Muscle layer of duodenum (tissue), 2 donors: ENCODE results near the gene STEAP1B.
"Not testable (repeated sequence)": the region's sequence is repeated elsewhere in the genome, so short reads cannot be mapped to it uniquely, and the experiment has no call there.

Experiments used
- H3K27ac ChIP-seq: one replicate; pipeline ENCODE4 v1.7.0; 2013; ENCODE audit warnings: mild to moderate bottlenecking, low read length
- H3K27me3 ChIP-seq: one replicate; pipeline ENCODE4 v1.7.0; 2013; ENCODE audit warnings: low read depth, mild to moderate bottlenecking, control low read depth, low read length
- H3K36me3 ChIP-seq, 2 donors: one replicate each; pipeline ENCODE4 v1.7.0; 2013; ENCODE audit warnings: low read length in 2 of 2, control low read depth in 1 of 2, mild to moderate bottlenecking in 1 of 2; ENCODE audit not compliant: insufficient read depth in 2 of 2, control insufficient read depth in 1 of 2
- H3K4me1 ChIP-seq, 2 donors: one replicate each; pipeline ENCODE4 v1.7.0; 2013; ENCODE audit warnings: low read length in 2 of 2, mild to moderate bottlenecking in 2 of 2, control low read depth in 1 of 2, moderate library complexity in 1 of 2; ENCODE audit not compliant: insufficient read depth in 2 of 2, control insufficient read depth in 1 of 2
- H3K4me3 ChIP-seq, 2 donors: one replicate each; pipeline ENCODE4 v1.7.0; 2013; ENCODE audit warnings: low read length in 2 of 2, low read depth in 1 of 2, mild to moderate bottlenecking in 1 of 2
- H3K9me3 ChIP-seq, 2 donors: one replicate each; pipeline ENCODE4 v1.7.0; 2013; ENCODE audit warnings: low read length in 2 of 2, control low read depth in 1 of 2, mild to moderate bottlenecking in 1 of 2; ENCODE audit not compliant: control insufficient read depth in 1 of 2
- donor health status: healthy.

Gene STEAP1B

DNA sequence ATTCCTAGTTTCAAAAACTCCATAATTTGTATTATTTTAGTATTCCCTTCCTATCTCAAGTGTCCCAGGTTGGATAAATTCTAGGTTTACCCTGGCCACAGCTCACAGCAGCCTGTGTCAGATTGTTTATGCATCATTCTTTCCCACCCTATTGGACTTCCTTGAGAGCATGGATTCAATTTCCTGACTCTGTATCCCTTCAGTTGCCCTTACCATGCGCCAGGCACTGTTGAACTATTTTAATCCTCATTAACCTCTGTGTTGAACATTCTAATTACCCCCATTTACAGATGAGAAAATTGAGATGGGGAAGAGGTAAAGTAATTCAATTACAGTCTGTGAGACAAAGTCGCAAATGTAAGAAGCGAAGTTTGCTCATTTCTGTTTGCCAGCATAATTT, 58.8 kb downstream of the STEAP1B start:
- peaks cover 0 to 4% of the 10 kb centered on the region in 2 donors for H3K4me1 ChIP-seq
- H3K27me3 ChIP-seq = no peaks in the 10 kb centered on the region
- no peak overlapping the region for H3K4me3 ChIP-seq

DNA sequence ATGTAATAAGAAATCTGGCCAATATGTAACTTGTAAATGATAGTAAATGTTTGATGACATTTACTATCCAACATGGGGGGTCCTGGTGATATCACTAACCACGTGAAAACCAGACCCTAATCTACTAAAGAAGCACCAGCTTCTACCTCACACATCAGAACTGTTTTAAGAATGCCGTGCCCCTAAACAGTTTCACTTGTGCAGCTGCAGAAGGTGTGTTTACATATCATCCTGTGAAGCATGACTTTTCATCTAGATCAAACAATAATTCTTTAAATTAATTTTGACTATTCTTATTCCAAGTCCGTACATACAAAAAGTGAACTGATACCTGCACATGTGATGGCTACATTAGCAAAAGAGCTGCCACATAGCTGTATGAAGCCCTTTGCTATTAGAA, 61.0 kb downstream of the STEAP1B start:
- no peaks in the 10 kb centered on the region for H3K36me3 ChIP-seq
- H3K9me3 ChIP-seq = no peaks in the 10 kb centered on the region
- no peak overlapping the region for H3K27ac ChIP-seq
- no peak overlapping the region for H3K4me3 ChIP-seq
- no peaks in the 10 kb centered on the region for H3K4me1 ChIP-seq
- no peaks in the 10 kb centered on the region for H3K27me3 ChIP-seq

More for the DNA sequence above, 58.8 kb downstream of the STEAP1B start:
- H3K36me3 ChIP-seq = no peaks in the 10 kb centered on the region
- H3K27ac ChIP-seq = no peak overlapping the region
- H3K9me3 ChIP-seq = no peaks in the 10 kb centered on the region

DNA sequence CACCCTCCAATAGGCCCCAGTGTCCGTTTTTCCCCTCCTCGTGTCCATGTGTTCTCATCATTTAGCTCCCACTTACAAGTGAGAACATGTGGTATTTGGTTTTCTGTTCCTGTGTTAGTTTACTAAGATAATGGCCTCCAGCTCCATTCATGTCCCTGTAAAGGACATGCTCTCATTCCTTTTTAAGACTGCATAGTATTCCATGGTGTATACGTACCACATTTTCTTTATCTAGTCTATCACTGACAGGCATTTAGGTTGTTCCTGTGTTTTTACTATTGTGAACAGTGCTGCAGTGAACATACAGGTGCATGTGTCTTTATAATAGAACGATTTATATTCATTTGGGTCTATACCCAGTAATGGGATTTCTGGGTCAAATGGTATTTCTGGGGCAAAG, 63.4 kb downstream of the STEAP1B start:
- not testable (repeated sequence) for H3K36me3 ChIP-seq, H3K27me3 ChIP-seq, H3K4me1 ChIP-seq, H3K4me3 ChIP-seq, H3K9me3 ChIP-seq, H3K27ac ChIP-seq

DNA sequence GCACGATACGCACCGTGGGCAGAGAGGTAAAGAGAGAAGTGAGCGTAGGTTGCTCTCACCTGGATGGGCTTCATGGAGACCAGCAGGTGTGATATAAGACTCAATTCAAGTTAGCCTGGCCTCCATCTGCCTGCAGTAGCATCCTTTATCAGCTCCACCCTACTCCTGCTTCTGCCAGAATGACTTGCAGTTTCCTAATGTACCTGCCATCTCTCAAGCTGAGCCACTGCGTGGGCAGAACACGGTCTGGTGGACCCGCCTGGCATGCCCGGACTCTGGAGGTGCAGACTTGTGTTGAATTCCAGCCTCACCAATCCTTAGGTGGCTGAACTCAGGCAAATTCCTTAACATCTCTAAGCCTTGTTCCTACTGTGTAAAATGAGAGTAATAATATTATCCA, 64.3 kb downstream of the STEAP1B start:
- Histone ChIP-seq H3K9me3 (no peaks in the 10 kb centered on the region), H3K27ac (no peak overlapping the region), H3K36me3 (no peaks in the 10 kb centered on the region), H3K27me3 (no peaks in the 10 kb centered on the region), H3K4me3 (no peak overlapping the region), H3K4me1 (no peaks in the 10 kb centered on the region)

DNA sequence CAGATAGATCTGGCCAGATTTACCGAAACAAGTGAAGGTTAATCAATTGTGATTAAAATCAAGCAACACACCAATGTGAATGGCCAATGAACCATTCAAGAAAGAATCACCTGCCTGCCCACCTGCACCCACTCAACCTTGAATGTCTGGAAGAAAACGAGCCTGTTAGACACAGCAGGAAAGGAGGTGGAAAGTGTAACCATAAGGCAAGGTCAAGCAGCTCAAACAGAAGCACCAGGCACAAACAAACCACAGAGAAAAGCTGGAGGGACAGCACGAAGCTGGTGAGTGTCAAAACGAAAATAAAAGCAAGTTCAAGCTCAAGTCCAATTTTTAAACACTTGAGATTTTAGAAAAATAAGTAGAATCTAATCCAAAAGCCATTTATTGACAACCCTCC, 64.9 kb downstream of the STEAP1B start:
- H3K4me3 ChIP-seq = no peak overlapping the region
- H3K36me3 ChIP-seq = no peaks in the 10 kb centered on the region
- no peaks in the 10 kb centered on the region for H3K27me3 ChIP-seq
- no peaks in the 10 kb centered on the region for H3K4me1 ChIP-seq
- no peak overlapping the region for H3K27ac ChIP-seq
- H3K9me3 ChIP-seq = no peaks in the 10 kb centered on the region

DNA sequence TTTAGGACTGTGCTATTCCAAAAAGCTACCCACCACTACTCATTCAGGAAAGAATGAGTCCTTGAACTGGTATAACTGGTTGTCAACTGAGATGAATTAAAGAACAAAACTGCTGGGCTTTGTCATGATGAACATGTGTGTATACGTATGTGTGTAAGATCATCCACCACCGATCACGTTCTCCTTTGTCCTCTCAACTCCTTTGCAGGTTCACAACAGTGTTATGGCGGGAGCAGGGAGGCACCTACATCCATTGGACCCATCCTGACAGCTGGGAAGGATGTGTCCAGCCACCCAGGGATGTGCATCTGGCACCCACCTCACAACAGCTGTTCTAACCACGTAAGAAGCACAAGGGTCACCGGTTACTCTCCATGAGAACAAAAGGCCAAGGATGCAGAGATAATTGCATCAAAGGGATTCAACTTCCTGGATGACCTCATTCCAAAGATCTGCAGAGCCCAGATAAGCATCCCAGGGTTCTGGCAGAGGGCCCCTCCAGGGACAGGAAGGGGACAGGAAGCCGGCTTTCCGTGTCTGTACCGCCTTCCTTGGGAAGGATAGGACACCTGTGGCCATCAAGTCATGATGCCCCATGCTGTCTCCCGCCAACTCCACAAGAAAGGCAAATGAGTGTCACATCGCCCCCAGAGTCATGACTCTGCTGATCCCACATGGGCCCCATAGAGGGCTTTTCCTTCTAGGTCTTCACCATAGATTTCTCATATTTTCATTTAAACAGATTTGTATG, 66.1 kb downstream of the STEAP1B start:
- H3K36me3 ChIP-seq = no peaks in the 10 kb centered on the region
- H3K27me3 ChIP-seq = no peaks in the 10 kb centered on the region
- H3K27ac ChIP-seq = no peak overlapping the region
- no peaks in the 10 kb centered on the region for H3K4me1 ChIP-seq
- H3K4me3 ChIP-seq = no peak overlapping the region
- H3K9me3 ChIP-seq = no peaks in the 10 kb centered on the region

DNA sequence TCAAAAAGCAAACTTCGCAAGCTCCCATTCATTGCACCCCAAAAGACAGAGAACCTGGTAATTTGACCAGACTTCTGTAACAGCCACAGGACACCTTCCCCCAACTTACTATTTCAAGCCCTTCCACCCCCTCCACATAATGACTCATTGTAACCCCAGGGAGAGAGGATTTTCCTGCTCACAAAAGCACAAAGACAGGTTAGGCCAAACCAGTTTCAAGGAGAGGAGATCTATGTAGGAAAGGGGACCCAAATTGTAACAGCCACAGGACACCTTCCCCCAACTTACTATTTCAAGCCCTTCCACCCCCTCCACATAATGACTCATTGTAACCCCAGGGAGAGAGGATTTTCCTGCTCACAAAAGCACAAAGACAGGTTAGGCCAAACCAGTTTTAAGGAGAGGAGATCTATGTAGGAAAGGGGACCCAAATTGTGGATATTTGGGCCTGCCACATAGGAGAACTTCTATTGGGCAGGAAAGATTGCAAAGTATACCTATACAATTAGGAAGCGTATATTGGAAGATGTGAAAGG, 66.8 kb downstream of the STEAP1B start:
- not testable (repeated sequence) for H3K36me3 ChIP-seq, H3K9me3 ChIP-seq, H3K4me1 ChIP-seq, H3K27ac ChIP-seq, H3K27me3 ChIP-seq, H3K4me3 ChIP-seq

DNA sequence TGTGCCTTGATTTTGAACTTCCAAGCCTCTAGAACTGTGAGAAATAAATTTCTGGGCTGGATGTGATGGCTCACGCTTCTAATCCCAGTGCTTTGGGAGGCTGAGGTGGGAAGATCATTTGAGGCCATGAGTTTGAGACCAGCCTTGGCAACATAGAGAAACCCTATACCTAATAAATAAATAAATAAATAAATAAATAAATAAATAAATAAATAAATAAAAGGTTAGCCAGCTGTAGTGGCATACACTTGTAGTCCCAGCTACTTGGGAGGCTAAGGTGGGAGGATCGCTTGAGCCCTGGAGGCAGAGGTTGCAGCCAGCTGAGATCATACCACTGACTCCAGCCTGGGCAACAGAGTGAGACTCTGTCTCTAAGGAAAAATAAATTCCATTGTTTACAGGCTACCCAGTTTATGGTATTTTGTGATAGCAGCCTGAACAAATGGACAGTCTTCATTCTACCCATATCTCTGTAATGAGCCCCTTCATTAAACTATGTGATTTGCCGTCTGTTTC, 67.7 kb downstream of the STEAP1B start:
- no peaks in the 10 kb centered on the region for H3K36me3 ChIP-seq

DNA sequence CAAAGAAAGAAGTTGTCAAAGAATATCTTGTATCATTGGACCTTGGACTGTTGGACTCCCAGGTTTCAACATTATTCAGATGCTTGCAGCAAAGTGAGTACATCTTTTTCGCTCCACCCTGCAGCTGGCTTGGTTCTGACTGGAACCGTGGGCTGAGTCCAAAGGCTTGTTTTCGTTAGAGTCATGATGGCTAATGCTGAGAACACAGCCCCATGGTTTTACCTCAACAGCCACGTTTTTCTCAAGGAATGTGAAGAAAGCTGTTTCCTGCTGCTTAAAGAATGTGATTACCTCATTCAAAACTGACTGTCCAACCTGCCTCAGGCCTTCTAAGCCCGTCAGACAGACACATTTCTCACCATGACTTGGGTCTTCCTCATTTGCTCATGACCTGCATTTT, 69.5 kb downstream of the STEAP1B start:
- H3K27ac ChIP-seq = no peak overlapping the region
- no peaks in the 10 kb centered on the region for H3K4me1 ChIP-seq

More for the DNA sequence above, 67.7 kb downstream of the STEAP1B start:
- no peak overlapping the region for H3K4me3 ChIP-seq
- H3K9me3 ChIP-seq = no peaks in the 10 kb centered on the region
- H3K27ac ChIP-seq = no peak overlapping the region
- no peaks in the 10 kb centered on the region for H3K4me1 ChIP-seq
- H3K27me3 ChIP-seq = no peaks in the 10 kb centered on the region

DNA sequence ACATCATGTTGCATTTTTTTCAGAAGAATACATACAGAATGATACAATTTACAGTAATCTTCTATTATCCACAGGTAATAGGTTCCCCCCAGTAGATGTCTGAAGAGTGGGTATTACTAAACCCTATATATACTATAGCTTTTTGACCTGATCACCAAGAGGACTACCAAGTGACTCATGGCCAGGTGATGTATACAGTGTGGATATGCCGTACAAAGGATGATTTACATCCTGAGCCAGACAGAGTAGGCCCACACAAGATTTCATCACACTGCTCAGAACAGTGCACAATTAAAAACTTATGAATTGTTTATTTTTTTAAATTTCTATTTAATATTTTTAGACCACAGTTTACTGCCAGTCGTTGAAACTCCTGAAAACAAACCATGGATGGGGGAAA, 70.6 kb downstream of the STEAP1B start:
- Histone ChIP-seq H3K4me1 (no peaks in the 10 kb centered on the region), H3K36me3 (no peaks in the 10 kb centered on the region)

More for the DNA sequence above, 69.5 kb downstream of the STEAP1B start:
- Histone ChIP-seq H3K27me3 (no peaks in the 10 kb centered on the region), H3K9me3 (no peaks in the 10 kb centered on the region), H3K4me3 (no peak overlapping the region), H3K36me3 (no peaks in the 10 kb centered on the region)

DNA sequence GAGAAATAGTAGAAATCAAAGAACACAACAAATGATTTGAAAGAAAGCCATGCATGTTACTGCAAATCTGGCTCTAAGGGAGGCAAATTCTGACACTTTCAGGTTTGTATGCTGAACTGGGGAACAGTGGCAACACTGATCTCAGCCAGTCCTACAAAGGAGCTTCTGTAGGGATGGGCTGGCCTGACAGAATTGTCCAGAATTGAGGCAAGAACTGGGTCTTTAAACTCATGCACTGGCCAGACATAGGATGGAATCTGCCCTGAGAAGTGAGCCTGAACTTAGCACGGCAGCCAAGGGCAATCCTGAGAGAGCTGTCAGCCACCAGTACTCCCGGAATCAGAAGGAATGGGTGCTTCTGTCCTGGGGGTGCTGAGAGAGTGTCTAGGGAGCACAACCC, 72.1 kb downstream of the STEAP1B start:
- Histone ChIP-seq H3K27me3 (no peaks in the 10 kb centered on the region), H3K36me3 (no peaks in the 10 kb centered on the region), H3K27ac (no peak overlapping the region), H3K4me3 (no peak overlapping the region), H3K4me1 (no peaks in the 10 kb centered on the region), H3K9me3 (no peaks in the 10 kb centered on the region)

More for the DNA sequence above, 70.6 kb downstream of the STEAP1B start:
- H3K4me3 ChIP-seq = no peak overlapping the region
- H3K27ac ChIP-seq = no peak overlapping the region
- no peaks in the 10 kb centered on the region for H3K27me3 ChIP-seq
- H3K9me3 ChIP-seq = no peaks in the 10 kb centered on the region

DNA sequence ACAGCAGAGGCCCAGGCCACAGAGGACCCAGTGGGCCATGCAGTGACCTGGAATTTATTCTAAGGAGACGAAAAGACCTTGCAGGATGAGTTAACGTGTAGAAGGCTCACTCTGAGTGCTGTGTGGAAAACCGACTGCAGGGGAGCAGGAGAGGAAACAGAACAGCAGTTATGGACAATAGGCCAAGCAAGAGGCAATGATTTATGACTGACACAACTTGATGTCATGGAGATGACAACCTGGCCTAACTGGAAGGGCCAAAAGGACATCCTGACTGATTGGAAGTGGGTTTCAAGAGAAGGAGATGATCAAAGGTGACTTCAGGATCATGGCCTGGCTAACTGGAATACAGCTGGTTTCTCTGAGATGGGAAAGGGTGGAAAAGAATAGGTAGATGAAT, 72.9 kb downstream of the STEAP1B start:
- Histone ChIP-seq H3K4me3 (no peak overlapping the region), H3K27me3 (no peaks in the 10 kb centered on the region), H3K9me3 (no peaks in the 10 kb centered on the region), H3K27ac (no peak overlapping the region), H3K36me3 (no peaks in the 10 kb centered on the region), H3K4me1 (no peaks in the 10 kb centered on the region)
